HCT116 (cell line): ENCODE results near the gene SLC24A3. TPM values are rescaled to one million over a fixed set of nuclear protein-coding genes. Genes with fewer than 3 reads are reported as not detected.

Source experiments
- ATAC-seq: fragments of 200-7000 bp; cut with Tn5 transposase; 2 replicates; pipeline ENCODE4 v1.9.1; 2020; ENCODE audit warnings: mild to moderate bottlenecking, moderate library complexity
- BruUV-seq: library from RNA; stranded (reverse); fragments of 400-500 nt; replicated peaks from 2 replicates; lab custom pipeline; 2021; lab: Mats Ljungman, UMichigan
- CTCF ChIA-PET: fragments of 300-600 bp; sonication (Branson Sonifier 250); formaldehyde crosslinking; loops from one replicate; lab custom pipeline; 2021; ENCODE audit warnings: antibody characterized with exemption; lab: Charles Lee
- POLR2A ChIA-PET: fragments of 300-600, 350-600 bp; sonication (Branson Sonifier 250); formaldehyde crosslinking; loops from one replicate; lab custom pipeline; 2021; ENCODE audit warnings: antibody characterized with exemption; lab: Charles Lee
- RAD21 ChIA-PET, 2 experiments: fragments of 300-600 bp; sonication (Branson Sonifier 250); formaldehyde crosslinking; loops; one replicate each; lab custom pipeline; 2023; ENCODE audit warnings: low total read pairs in 2 of 2; ENCODE audit not compliant: uncharacterized antibody in 2 of 2, unreplicated experiment in 2 of 2, low non-redundant PET in 1 of 2; lab: Charles Lee
- DNase-seq: peaks from one replicate; pipeline ENCODE4 v3.0.0-alpha.2; 2010; ENCODE audit warnings: low read depth, low spot score
- H2AFZ ChIP-seq: fragments of 200-600 bp; shearing (Covaris generic), sonication (generic); 2 replicates; pipeline ENCODE4 v1.6.1; 2017; ENCODE audit warnings: low read depth, mixed run types, mixed read lengths, antibody characterized with exemption, low read length; ENCODE audit not compliant: poor library complexity, severe bottlenecking
- H3K27ac ChIP-seq: 2 replicates; pipeline ENCODE4 v1.5.1; 2012; ENCODE audit warnings: low read depth, low read length
- H3K27me3 ChIP-seq: fragments of 200-600 bp; sonication (generic); 2 replicates; pipeline ENCODE4 v1.6.1; 2016; ENCODE audit warnings: mixed run types, low read length, mixed read lengths; ENCODE audit not compliant: insufficient read depth
- H3K36me3 ChIP-seq, 2 experiments: fragments of 200-500 bp in 1 of 2; fragments of 200-600 bp in 1 of 2; sonication (Bioruptor generic) in 1 of 2; sonication (generic) in 1 of 2; 2 replicates each; pipeline versions ENCODE4 v1.5.1 to v1.6.1; 2014 to 2016; ENCODE audit warnings: low read length in 2 of 2, inconsistent platforms in 1 of 2, mixed read lengths in 1 of 2, mixed run types in 1 of 2; ENCODE audit not compliant: insufficient read depth in 2 of 2, control insufficient read depth in 1 of 2
- H3K4me1 ChIP-seq, 2 experiments: fragments of 200-600 bp in 1 of 2; sonication (generic) in 1 of 2; 2 replicates each; pipeline versions ENCODE4 v1.5.1 to v1.6.1; 2012 to 2017; ENCODE audit warnings: low read length in 2 of 2, inconsistent platforms in 1 of 2, mild to moderate bottlenecking in 1 of 2, mixed read lengths in 1 of 2, mixed run types in 1 of 2, moderate library complexity in 1 of 2; ENCODE audit not compliant: insufficient read depth in 2 of 2, control insufficient read depth in 1 of 2
- H3K4me2 ChIP-seq: fragments of 200-600 bp; sonication (generic); 2 replicates; pipeline ENCODE4 v1.6.1; 2017; ENCODE audit warnings: mixed run types, low read length, mixed read lengths
- H3K4me3 ChIP-seq, 2 experiments: fragments of 200-600 bp in 1 of 2; sonication (generic) in 1 of 2; replicated peaks in 1 of 2; 2 replicates each; pipeline ENCODE4 v1.5.1; 2011 to 2016; ENCODE audit warnings: low read length in 2 of 2, control low read depth in 1 of 2, low read depth in 1 of 2, mild to moderate bottlenecking in 1 of 2, mixed read lengths in 1 of 2, mixed run types in 1 of 2
- H3K79me2 ChIP-seq: fragments of 200-600 bp; sonication (generic); 2 replicates; pipeline ENCODE4 v1.6.1; 2017; ENCODE audit warnings: mild to moderate bottlenecking, mixed run types, low read length, moderate library complexity, mixed read lengths; ENCODE audit not compliant: insufficient read depth
- H3K9ac ChIP-seq: fragments of 200-600 bp; sonication (generic); 2 replicates; pipeline ENCODE4 v1.6.1; 2016; ENCODE audit warnings: low read length, mixed read lengths
- H3K9me2 ChIP-seq: fragments of 200-600 bp; sonication (generic), shearing (Covaris generic); 2 replicates; pipeline ENCODE4 v1.6.1; 2017; ENCODE audit warnings: mixed run types, mild to moderate bottlenecking, moderate library complexity; ENCODE audit not compliant: insufficient read depth
- H3K9me3 ChIP-seq, 2 experiments: fragments of 200-500 bp in 1 of 2; fragments of 200-600 bp in 1 of 2; sonication (Bioruptor generic) in 1 of 2; sonication (generic) in 1 of 2; 2 replicates each; pipeline ENCODE4 v1.6.1; 2014 to 2017; ENCODE audit warnings: low read length in 2 of 2, mixed read lengths in 2 of 2, inconsistent platforms in 1 of 2, low read depth in 1 of 2, mild to moderate bottlenecking in 1 of 2, mixed run types in 1 of 2, moderate library complexity in 1 of 2; ENCODE audit not compliant: control insufficient read depth in 1 of 2, insufficient read depth in 1 of 2
- H4K20me1 ChIP-seq: fragments of 200-600 bp; sonication (generic), shearing (Covaris generic); 2 replicates; pipeline ENCODE4 v1.6.1; 2017; ENCODE audit warnings: mixed run types, mild to moderate bottlenecking, moderate library complexity; ENCODE audit not compliant: insufficient read depth
- CBX3 ChIP-seq: IDR thresholded peaks from 2 replicates; pipeline ENCODE4 v1.6.1; 2012; ENCODE audit warnings: low read depth
- CEBPB ChIP-seq: IDR thresholded peaks from 2 replicates; pipeline ENCODE4 v1.6.1; 2012; ENCODE audit warnings: low read depth
- EGR1 ChIP-seq: IDR thresholded peaks from 2 replicates; pipeline ENCODE4 v1.6.1; 2012; ENCODE audit warnings: low read depth
- ELF1 ChIP-seq: IDR thresholded peaks from 2 replicates; pipeline ENCODE4 v1.6.1; 2012; ENCODE audit warnings: low read depth, borderline replicate concordance
- EZH2 ChIP-seq: fragments of 200-600 bp; sonication (generic); IDR thresholded peaks from 2 replicates; pipeline ENCODE4 v1.6.1; 2017; ENCODE audit warnings: antibody characterized with exemption, mixed run types
- EZH2phosphoT487 ChIP-seq: fragments of 200-600 bp; IDR thresholded peaks from 2 replicates; pipeline ENCODE4 v1.6.1; 2018; ENCODE audit warnings: antibody characterized with exemption, borderline replicate concordance
- FOSL1 ChIP-seq: IDR thresholded peaks from 2 replicates; pipeline ENCODE4 v1.6.1; 2012; ENCODE audit warnings: low read depth
- JUND ChIP-seq: IDR thresholded peaks from 2 replicates; pipeline ENCODE4 v1.6.1; 2012
- POLR2AphosphoS5 ChIP-seq: IDR thresholded peaks from 2 replicates; pipeline ENCODE4 v1.6.1; 2011; ENCODE audit warnings: mild to moderate bottlenecking, low read depth, low read length, moderate library complexity
- RAD21 ChIP-seq: IDR thresholded peaks from 2 replicates; pipeline ENCODE4 v1.6.1; 2012; ENCODE audit warnings: low read depth, mild to moderate bottlenecking
- SIN3A ChIP-seq: IDR thresholded peaks from 2 replicates; pipeline ENCODE4 v1.6.1; 2012; ENCODE audit warnings: low read depth
- SRF ChIP-seq: IDR thresholded peaks from 2 replicates; pipeline ENCODE4 v1.6.1; 2012; ENCODE audit warnings: low read depth
- TCF7L2 ChIP-seq: IDR thresholded peaks from 2 replicates; pipeline ENCODE4 v1.7.0; 2011; ENCODE audit warnings: borderline replicate concordance, inconsistent platforms; ENCODE audit not compliant: insufficient read depth, insufficient read length; ENCODE audit errors: extremely low read depth
- YY1 ChIP-seq: IDR thresholded peaks from 2 replicates; pipeline ENCODE4 v1.6.1; 2011; ENCODE audit warnings: low read length, low read depth, moderate library complexity, mild to moderate bottlenecking; ENCODE audit not compliant: insufficient replicate concordance; ENCODE audit errors: extremely low read depth
- ZFX ChIP-seq: fragments of 450-650 bp; IDR thresholded peaks from 2 replicates; pipeline ENCODE4 v1.6.1; 2017
- ZNF274 ChIP-seq: fragments of 200-500 bp; sonication (Bioruptor generic); IDR thresholded peaks from 2 replicates; pipeline ENCODE4 v1.6.1; 2014; ENCODE audit warnings: mild to moderate bottlenecking, low read depth, low read length, inconsistent platforms
- intact Hi-C: fragments of 100-400 bp; cut with micrococcal nuclease; formaldehyde crosslinking; loops from 2 replicates; pipeline ENCODE4 v1.10.0; 2022
- total RNA-seq: library from RNA; stranded (reverse); gene quantifications from one replicate; pipeline ENCODE4 v1.2.1, GENCODE V29; 2021; ENCODE audit not compliant: unreplicated experiment
- TF ChIP-seq, protein P1 (sequence below), 3 experiments: fragments of 200-600 bp in 1 of 3; sonication (generic) in 1 of 3; IDR thresholded peaks in 2 of 3; conservative IDR thresholded peaks in 1 of 3; 2 replicates each; pipeline ENCODE4 v1.5.1; 2012 to 2017; ENCODE audit warnings: low read depth in 2 of 3, low read length in 2 of 3, antibody characterized with exemption in 1 of 3, borderline replicate concordance in 1 of 3, control low read depth in 1 of 3, mild to moderate bottlenecking in 1 of 3, mixed read lengths in 1 of 3, mixed run types in 1 of 3, moderate library complexity in 1 of 3; ENCODE audit not compliant: insufficient read depth in 1 of 3
- TF ChIP-seq, protein P2 (sequence below): IDR thresholded peaks from 2 replicates; pipeline ENCODE4 v1.6.1; 2012

Gene SLC24A3
- total RNA-seq, 1 experiment from 2014 or later: not detected

DNA sequence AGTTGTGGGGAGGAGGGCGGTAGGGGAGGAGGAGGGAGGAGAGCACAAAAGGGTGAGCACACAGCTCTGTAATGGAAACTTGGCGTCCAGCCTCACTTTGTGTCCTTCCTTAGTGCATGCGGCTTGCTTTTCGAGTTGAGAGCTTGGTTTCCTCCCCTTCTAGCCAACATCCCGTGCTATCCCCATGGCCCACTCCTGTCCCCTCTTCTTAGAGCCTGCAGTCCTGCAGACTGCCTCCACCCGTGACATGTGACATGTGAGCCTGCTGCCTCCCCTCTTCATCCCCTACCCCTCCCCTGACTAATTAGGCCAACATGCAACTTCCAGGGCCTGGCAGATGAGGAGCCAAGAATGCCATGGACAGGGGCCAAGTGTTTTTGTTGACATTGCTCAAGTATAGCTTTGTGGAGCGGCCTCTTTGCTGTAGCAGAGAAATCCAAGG lies 63.2 kb downstream of the SLC24A3 start:
- Histone ChIP-seq H4K20me1 (no peaks in the 10 kb centered on the region), H3K36me3 (no peaks in the 10 kb centered on the region), H3K4me2 (no peak overlapping the region), H3K27me3 (no peaks in the 10 kb centered on the region), H3K4me1 (no peaks in the 10 kb centered on the region), H3K9me2 (no peaks in the 10 kb centered on the region), H3K27ac (no peak overlapping the region), H3K9me3 (no peaks in the 10 kb centered on the region), H3K4me3 (no peak overlapping the region), H3K9ac (no peak overlapping the region), H3K79me2 (no peaks in the 10 kb centered on the region), H2AFZ (no peak overlapping the region)
- ATAC-seq (no peak), DNase-seq (no peak)
- no peak for TF ChIP-seq EZH2phosphoT487
- no peak for TF ChIP-seq ZNF274
- TF ChIP-seq ZFX: no peak
- no peak for TF ChIP-seq RAD21
- no peak for TF ChIP-seq TCF7L2
- no peak for TF ChIP-seq EGR1
- intact Hi-C loops: no loop called here
- BruUV-seq: no TSS peak
- POLR2A ChIA-PET: no interaction called here
- CTCF ChIA-PET: no interaction called here
- RAD21 ChIA-PET: no interaction called here

DNA sequence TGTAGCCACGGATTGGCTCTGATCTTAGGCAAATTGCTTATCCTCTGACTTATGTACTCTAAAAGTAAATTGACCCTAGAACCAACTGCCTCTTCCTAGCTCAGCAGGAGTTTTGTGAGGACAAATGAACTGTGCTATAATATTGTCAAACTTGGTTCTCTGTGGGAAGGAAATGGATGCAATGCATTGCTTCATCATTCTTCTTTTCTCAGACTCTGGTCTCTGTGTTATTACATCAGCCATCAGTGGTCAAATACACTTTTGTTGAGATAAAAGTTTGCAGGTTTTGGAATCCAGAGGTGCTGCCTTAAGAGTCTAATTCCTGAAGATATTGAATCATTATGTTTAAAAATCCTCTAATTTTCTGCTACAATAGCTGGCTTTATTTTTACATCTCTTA lies 64.9 kb downstream of the SLC24A3 start:
- Histone ChIP-seq H3K9me2 (no peaks in the 10 kb centered on the region), H3K36me3 (no peaks in the 10 kb centered on the region), H3K4me1 (no peaks in the 10 kb centered on the region), H3K9me3 (no peaks in the 10 kb centered on the region), H3K4me2 (no peak overlapping the region), H2AFZ (no peak overlapping the region), H4K20me1 (no peaks in the 10 kb centered on the region), H3K4me3 (no peak overlapping the region), H3K79me2 (no peaks in the 10 kb centered on the region), H3K27ac (no peak overlapping the region), H3K27me3 (no peaks in the 10 kb centered on the region), H3K9ac (no peak overlapping the region)
- DNase-seq: no peak
- POLR2A ChIA-PET: no interaction called here
- RAD21 ChIA-PET: no interaction called here
- no TSS peak for BruUV-seq
- CTCF ChIA-PET: no interaction called here
- no peak for TF ChIP-seq CBX3
- TF ChIP-seq EGR1: no peak
- TF ChIP-seq ELF1: no peak
- TF ChIP-seq SIN3A: no peak
- TF ChIP-seq JUND: no peak
- TF ChIP-seq EZH2: no peak
- TF ChIP-seq, protein P1, sequence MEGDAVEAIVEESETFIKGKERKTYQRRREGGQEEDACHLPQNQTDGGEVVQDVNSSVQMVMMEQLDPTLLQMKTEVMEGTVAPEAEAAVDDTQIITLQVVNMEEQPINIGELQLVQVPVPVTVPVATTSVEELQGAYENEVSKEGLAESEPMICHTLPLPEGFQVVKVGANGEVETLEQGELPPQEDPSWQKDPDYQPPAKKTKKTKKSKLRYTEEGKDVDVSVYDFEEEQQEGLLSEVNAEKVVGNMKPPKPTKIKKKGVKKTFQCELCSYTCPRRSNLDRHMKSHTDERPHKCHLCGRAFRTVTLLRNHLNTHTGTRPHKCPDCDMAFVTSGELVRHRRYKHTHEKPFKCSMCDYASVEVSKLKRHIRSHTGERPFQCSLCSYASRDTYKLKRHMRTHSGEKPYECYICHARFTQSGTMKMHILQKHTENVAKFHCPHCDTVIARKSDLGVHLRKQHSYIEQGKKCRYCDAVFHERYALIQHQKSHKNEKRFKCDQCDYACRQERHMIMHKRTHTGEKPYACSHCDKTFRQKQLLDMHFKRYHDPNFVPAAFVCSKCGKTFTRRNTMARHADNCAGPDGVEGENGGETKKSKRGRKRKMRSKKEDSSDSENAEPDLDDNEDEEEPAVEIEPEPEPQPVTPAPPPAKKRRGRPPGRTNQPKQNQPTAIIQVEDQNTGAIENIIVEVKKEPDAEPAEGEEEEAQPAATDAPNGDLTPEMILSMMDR (IDR thresholded peaks at IDR 0.05 in 2 of 3, conservative IDR thresholded peaks at IDR 0.05 in 1 of 3; ENCODE audit: borderline replicate concordance in 1 of 3, insufficient read depth in 1 of 3, low read depth in 2 of 3, low read length in 2 of 3): no peak
- TF ChIP-seq TCF7L2: no peak
- TF ChIP-seq FOSL1: no peak
- no peak for TF ChIP-seq CEBPB
- TF ChIP-seq EZH2phosphoT487: no peak
- TF ChIP-seq YY1: no peak
- TF ChIP-seq, protein P2, sequence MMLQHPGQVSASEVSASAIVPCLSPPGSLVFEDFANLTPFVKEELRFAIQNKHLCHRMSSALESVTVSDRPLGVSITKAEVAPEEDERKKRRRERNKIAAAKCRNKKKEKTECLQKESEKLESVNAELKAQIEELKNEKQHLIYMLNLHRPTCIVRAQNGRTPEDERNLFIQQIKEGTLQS: no peak
- TF ChIP-seq POLR2AphosphoS5: no peak
- TF ChIP-seq SRF: no peak
- intact Hi-C loops: no loop called here
- ATAC-seq: no peak
